ENCODE data around the gene COL6A3.

Gene COL6A3

GRCh38 chr2:237295889-237296480 lies 118.0 kb downstream of the COL6A3 start:
- Histone ChIP-seq H3F3A (ENCODE audit: low read depth) (no peaks in the 10 kb centered on the region), H4K20me1 (ENCODE audit: insufficient read depth, low read length, poor library complexity, severe bottlenecking) (no peaks in the 10 kb centered on the region), H3K9me2 (replicated peaks; ENCODE audit: low read depth, low read length) (no peaks in the 10 kb centered on the region), H2AFZ (ENCODE audit: low read length) (no peak overlapping the region), H3K9ac (ENCODE audit: low read depth, low read length, poor library complexity, severe bottlenecking) (no peak overlapping the region), H3K79me2 (ENCODE audit: insufficient read depth, low read length) (no peaks in the 10 kb centered on the region), H3K4me3 (ENCODE audit: low read length, poor library complexity, severe bottlenecking) (no peak overlapping the region), H3K4me1 (ENCODE audit: insufficient read depth, low read length, poor library complexity, severe bottlenecking) (no peaks in the 10 kb centered on the region), H3K27me3 (ENCODE audit: insufficient read depth, low read length, poor library complexity, severe bottlenecking) (peaks cover 15% of the 10 kb centered on the region), H3K9me3 (ENCODE audit: insufficient read depth, low read depth, low read length) (no peaks in the 10 kb centered on the region), H3K36me3 (ENCODE audit: insufficient read depth, low read length) (no peaks in the 10 kb centered on the region), H3K4me2 (ENCODE audit: low read depth, low read length, poor library complexity, severe bottlenecking) (no peak overlapping the region)
- TF ChIP-seq EZH2phosphoT487 (IDR thresholded peaks at IDR 0.05; ENCODE audit: borderline replicate concordance) (no peak), CTCF (conservative IDR thresholded peaks at IDR 0.05; ENCODE audit: low read length) (no peak)

- Histone ChIP-seq H3K4me2 (ENCODE audit: low read depth, low read length, poor library complexity, severe bottlenecking) (no peak overlapping the region), H3K9me2 (replicated peaks; ENCODE audit: low read depth, low read length) (no peaks in the 10 kb centered on the region), H3K4me1 (ENCODE audit: insufficient read depth, low read length, poor library complexity, severe bottlenecking) (no peaks in the 10 kb centered on the region), H2AFZ (ENCODE audit: low read length) (no peak overlapping the region), H3K36me3 (ENCODE audit: insufficient read depth, low read length) (no peaks in the 10 kb centered on the region), H3K9ac (ENCODE audit: low read depth, low read length, poor library complexity, severe bottlenecking) (no peak overlapping the region), H4K20me1 (ENCODE audit: insufficient read depth, low read length, poor library complexity, severe bottlenecking) (no peaks in the 10 kb centered on the region), H3K27me3 (ENCODE audit: insufficient read depth, low read length, poor library complexity, severe bottlenecking) (peaks cover 15% of the 10 kb centered on the region), H3F3A (ENCODE audit: low read depth) (no peaks in the 10 kb centered on the region), H3K4me3 (ENCODE audit: low read length, poor library complexity, severe bottlenecking) (no peak overlapping the region), H3K79me2 (ENCODE audit: insufficient read depth, low read length) (no peaks in the 10 kb centered on the region), H3K9me3 (ENCODE audit: insufficient read depth, low read depth, low read length) (no peaks in the 10 kb centered on the region)
- TF ChIP-seq EZH2phosphoT487 (IDR thresholded peaks at IDR 0.05; ENCODE audit: borderline replicate concordance) (no peak), CTCF (conservative IDR thresholded peaks at IDR 0.05; ENCODE audit: low read length) (no peak)
Measured at GRCh38 chr2:237294460-237294859, 119.5 kb downstream of the COL6A3 start.

- no peak overlapping the region for H3K4me3 ChIP-seq (ENCODE audit: low read length, poor library complexity, severe bottlenecking)
- TF ChIP-seq EZH2phosphoT487 (IDR thresholded peaks at IDR 0.05; ENCODE audit: borderline replicate concordance) (no peak), CTCF (conservative IDR thresholded peaks at IDR 0.05; ENCODE audit: low read length) (no peak)
- no peaks in the 10 kb centered on the region for H3K9me2 ChIP-seq (replicated peaks; ENCODE audit: low read depth, low read length)
- H3K9ac ChIP-seq (ENCODE audit: low read depth, low read length, poor library complexity, severe bottlenecking), result no peak overlapping the region
- no peaks in the 10 kb centered on the region for H3K36me3 ChIP-seq (ENCODE audit: insufficient read depth, low read length)
- no peaks in the 10 kb centered on the region for H4K20me1 ChIP-seq (ENCODE audit: insufficient read depth, low read length, poor library complexity, severe bottlenecking)
- H2AFZ ChIP-seq (ENCODE audit: low read length), result no peak overlapping the region
- no peaks in the 10 kb centered on the region for H3K4me1 ChIP-seq (ENCODE audit: insufficient read depth, low read length, poor library complexity, severe bottlenecking)
- no peaks in the 10 kb centered on the region for H3K79me2 ChIP-seq (ENCODE audit: insufficient read depth, low read length)
- peaks cover 15% of the 10 kb centered on the region for H3K27me3 ChIP-seq (ENCODE audit: insufficient read depth, low read length, poor library complexity, severe bottlenecking)
- no peak overlapping the region for H3K4me2 ChIP-seq (ENCODE audit: low read depth, low read length, poor library complexity, severe bottlenecking)
- H3F3A ChIP-seq (ENCODE audit: low read depth), result no peaks in the 10 kb centered on the region
- no peaks in the 10 kb centered on the region for H3K9me3 ChIP-seq (ENCODE audit: insufficient read depth, low read depth, low read length)
Measured at GRCh38 chr2:237293978-237294377, 120.0 kb downstream of the COL6A3 start.

All from Loucy (cell line).